ENCODE data around the gene IRF7.

Gene IRF7

GRCh38 chr11:620201-620600 lies 4.5 kb upstream of the IRF7 start:
- DNase-seq = no peak

GRCh38 chr11:619628-620050 lies 3.9 kb upstream of the IRF7 start:
- DNase-seq = no peak

GRCh38 chr11:618856-619627 lies 3.3 kb upstream of the IRF7 start:
- no peak for DNase-seq

- no peak for DNase-seq
Observed at GRCh38 chr11:617912-618682, 2.3 kb upstream of the IRF7 start.

- DNase-seq = no peak
Observed at GRCh38 chr11:617199-617911, 1.6 kb upstream of the IRF7 start.

GRCh38 chr11:616320-617198 lies 809 bp upstream of the IRF7 start:
- no peak for DNase-seq

- no peak for DNase-seq
Observed at GRCh38 chr11:614623-615503, 887 bp downstream of the IRF7 start.

GRCh38 chr11:614021-614622 lies 1.6 kb downstream of the IRF7 start:
- no peak for DNase-seq

- DNase-seq = no peak
Observed at GRCh38 chr11:613369-613968, 2.3 kb downstream of the IRF7 start.

GRCh38 chr11:612961-613300 lies 2.8 kb downstream of the IRF7 start:
- DNase-seq = no peak

- no peak for DNase-seq
Observed at GRCh38 chr11:612201-612960, 3.4 kb downstream of the IRF7 start.

- DNase-seq = no peak
Observed at GRCh38 chr11:611001-611996, 4.5 kb downstream of the IRF7 start.

- DNase-seq = no peak
Observed at GRCh38 chr11:610146-610801, 5.5 kb downstream of the IRF7 start.

- no peak for DNase-seq
Observed at GRCh38 chr11:609341-609811, 6.4 kb downstream of the IRF7 start.

GRCh38 chr11:608791-609251 lies 6.9 kb downstream of the IRF7 start:
- DNase-seq = no peak

- DNase-seq = no peak
Observed at GRCh38 chr11:607971-608659, 7.6 kb downstream of the IRF7 start.
